DOHH2 (cell line): ENCODE data around the gene GLOD5.

Experiments used
- H3F3A ChIP-seq: fragments of 200-600 bp; sonication (generic), shearing (Covaris generic); 2 replicates; pipeline ENCODE4 v1.6.0; 2016; ENCODE audit warnings: antibody characterized with exemption, mild to moderate bottlenecking; ENCODE audit not compliant: control insufficient read depth, insufficient read depth
- H3K27ac ChIP-seq: fragments of 200-600 bp; sonication (generic); 2 replicates; pipeline ENCODE4 v1.5.1; 2014; ENCODE audit warnings: low read depth, mild to moderate bottlenecking, low read length, moderate library complexity
- H3K27me3 ChIP-seq: fragments of 200-600 bp; sonication (generic); 2 replicates; pipeline ENCODE4 v1.6.1; 2014; ENCODE audit warnings: mild to moderate bottlenecking, low read length, mixed read lengths; ENCODE audit not compliant: control insufficient read depth
- H3K36me3 ChIP-seq: fragments of 200-600 bp; sonication (generic); 2 replicates; pipeline ENCODE4 v1.6.1; 2014; ENCODE audit warnings: mild to moderate bottlenecking, low read length, moderate library complexity, mixed read lengths; ENCODE audit not compliant: control insufficient read depth
- H3K4me1 ChIP-seq: fragments of 200-600 bp; sonication (generic); 2 replicates; pipeline ENCODE4 v1.6.1; 2014; ENCODE audit warnings: mild to moderate bottlenecking, low read length, mixed read lengths; ENCODE audit not compliant: control insufficient read depth
- H3K4me2 ChIP-seq: fragments of 200-600 bp; sonication (generic); 2 replicates; pipeline ENCODE4 v1.6.0; 2014; ENCODE audit warnings: mild to moderate bottlenecking, low read length, moderate library complexity
- H3K4me3 ChIP-seq: fragments of 200-600 bp; sonication (generic); 2 replicates; pipeline ENCODE4 v1.5.1; 2014; ENCODE audit warnings: mild to moderate bottlenecking, low read length, mixed read lengths
- H3K79me2 ChIP-seq: fragments of 200-600 bp; sonication (generic); 2 replicates; pipeline ENCODE4 v1.6.1; 2014; ENCODE audit warnings: mild to moderate bottlenecking, low read length, mixed read lengths; ENCODE audit not compliant: control insufficient read depth
- H3K9me2 ChIP-seq: fragments of 200-600 bp; sonication (generic); replicated peaks from 2 replicates; pipeline ENCODE4 v1.6.1; 2014; ENCODE audit warnings: mild to moderate bottlenecking, low read length, mixed read lengths; ENCODE audit not compliant: control insufficient read depth
- H3K9me3 ChIP-seq: fragments of 200-600 bp; sonication (generic); 2 replicates; pipeline ENCODE4 v1.6.1; 2014; ENCODE audit warnings: antibody characterized with exemption, low read length, mixed read lengths; ENCODE audit not compliant: control insufficient read depth, insufficient read depth
- H4K20me1 ChIP-seq: fragments of 200-600 bp; sonication (generic); 2 replicates; pipeline ENCODE4 v1.6.0; 2014; ENCODE audit warnings: low read depth, mild to moderate bottlenecking, antibody characterized with exemption, low read length, moderate library complexity; ENCODE audit not compliant: control insufficient read depth, insufficient read depth
- EZH2phosphoT487 ChIP-seq: fragments of 200-600 bp; sonication (generic); IDR thresholded peaks from 2 replicates; pipeline ENCODE4 v1.6.1; 2017; ENCODE audit warnings: borderline replicate concordance, mild to moderate bottlenecking, antibody characterized with exemption, low read length, moderate library complexity, mixed read lengths
- TF ChIP-seq, protein P1 (sequence below): fragments of 200-600 bp; sonication (generic); IDR thresholded peaks from one replicate; pipeline ENCODE4 v1.5.1; 2014; ENCODE audit warnings: antibody characterized with exemption, mild to moderate bottlenecking, low read depth, low read length; ENCODE audit not compliant: poor library complexity, severe bottlenecking

The GLOD5 gene

DNA sequence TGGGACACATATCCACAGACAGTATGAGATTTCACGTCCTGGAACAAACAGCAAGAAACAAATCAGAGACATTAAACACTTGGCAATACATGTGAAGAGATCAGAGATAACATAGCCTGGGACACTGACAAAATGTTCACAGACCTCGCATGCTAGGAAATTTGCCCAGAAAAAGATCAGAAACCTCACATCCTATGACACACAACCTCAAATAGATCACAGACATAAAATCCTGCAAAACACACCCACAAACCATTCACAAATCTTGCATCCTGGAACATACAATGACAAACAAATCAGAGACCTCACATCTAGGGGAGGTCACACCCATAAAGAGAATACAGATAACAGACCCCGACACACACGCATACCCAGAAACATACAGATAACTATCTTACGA, 47.0 kb upstream of the GLOD5 start:
- Histone ChIP-seq H3K9me3 (no peaks in the 10 kb centered on the region), H3F3A (no peaks in the 10 kb centered on the region; the same call in 1 of the 2 replicates)

DNA sequence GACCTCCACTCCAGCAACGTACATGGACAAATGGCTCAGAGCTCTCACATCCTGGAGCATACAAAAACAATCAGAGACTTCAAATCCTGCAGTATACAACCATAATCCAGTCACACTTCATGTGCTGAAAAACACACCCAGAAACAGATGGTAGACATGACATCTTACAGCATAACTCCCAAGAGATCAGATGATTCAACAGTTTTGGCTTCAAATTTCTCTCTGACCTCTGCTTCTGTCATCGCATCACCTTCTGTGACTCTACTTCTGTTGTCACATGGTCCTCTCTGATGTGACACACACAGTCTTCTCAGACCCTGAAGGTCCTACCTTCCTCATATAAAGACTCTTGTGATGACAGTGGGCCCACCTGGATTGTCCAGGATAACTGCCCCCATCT, 46.5 kb upstream of the GLOD5 start:
- Histone ChIP-seq H3K4me3 (no peak overlapping the region), H3K4me1 (no peaks in the 10 kb centered on the region), H3K4me2 (no peak overlapping the region), H4K20me1 (no peaks in the 10 kb centered on the region), H3K79me2 (no peaks in the 10 kb centered on the region), H3K36me3 (no peaks in the 10 kb centered on the region), H3K27ac (no peak overlapping the region), H3K9me3 (no peaks in the 10 kb centered on the region), H3K27me3 (no peaks in the 10 kb centered on the region), H3K9me2 (no peaks in the 10 kb centered on the region), H3F3A (no peaks in the 10 kb centered on the region; the same call in 1 of the 2 replicates)
- no peak for TF ChIP-seq EZH2phosphoT487
- TF ChIP-seq, protein P1, sequence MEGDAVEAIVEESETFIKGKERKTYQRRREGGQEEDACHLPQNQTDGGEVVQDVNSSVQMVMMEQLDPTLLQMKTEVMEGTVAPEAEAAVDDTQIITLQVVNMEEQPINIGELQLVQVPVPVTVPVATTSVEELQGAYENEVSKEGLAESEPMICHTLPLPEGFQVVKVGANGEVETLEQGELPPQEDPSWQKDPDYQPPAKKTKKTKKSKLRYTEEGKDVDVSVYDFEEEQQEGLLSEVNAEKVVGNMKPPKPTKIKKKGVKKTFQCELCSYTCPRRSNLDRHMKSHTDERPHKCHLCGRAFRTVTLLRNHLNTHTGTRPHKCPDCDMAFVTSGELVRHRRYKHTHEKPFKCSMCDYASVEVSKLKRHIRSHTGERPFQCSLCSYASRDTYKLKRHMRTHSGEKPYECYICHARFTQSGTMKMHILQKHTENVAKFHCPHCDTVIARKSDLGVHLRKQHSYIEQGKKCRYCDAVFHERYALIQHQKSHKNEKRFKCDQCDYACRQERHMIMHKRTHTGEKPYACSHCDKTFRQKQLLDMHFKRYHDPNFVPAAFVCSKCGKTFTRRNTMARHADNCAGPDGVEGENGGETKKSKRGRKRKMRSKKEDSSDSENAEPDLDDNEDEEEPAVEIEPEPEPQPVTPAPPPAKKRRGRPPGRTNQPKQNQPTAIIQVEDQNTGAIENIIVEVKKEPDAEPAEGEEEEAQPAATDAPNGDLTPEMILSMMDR, result no peak

More for the DNA sequence above, 47.0 kb upstream of the GLOD5 start:
- no peak for TF ChIP-seq EZH2phosphoT487
- TF ChIP-seq, protein P1, result no peak
- Histone ChIP-seq H3K36me3 (no peaks in the 10 kb centered on the region), H3K79me2 (no peaks in the 10 kb centered on the region), H3K27ac (no peak overlapping the region), H3K9me2 (no peaks in the 10 kb centered on the region), H3K4me2 (no peak overlapping the region), H3K27me3 (no peaks in the 10 kb centered on the region), H4K20me1 (no peaks in the 10 kb centered on the region), H3K4me1 (no peaks in the 10 kb centered on the region), H3K4me3 (no peak overlapping the region)

DNA sequence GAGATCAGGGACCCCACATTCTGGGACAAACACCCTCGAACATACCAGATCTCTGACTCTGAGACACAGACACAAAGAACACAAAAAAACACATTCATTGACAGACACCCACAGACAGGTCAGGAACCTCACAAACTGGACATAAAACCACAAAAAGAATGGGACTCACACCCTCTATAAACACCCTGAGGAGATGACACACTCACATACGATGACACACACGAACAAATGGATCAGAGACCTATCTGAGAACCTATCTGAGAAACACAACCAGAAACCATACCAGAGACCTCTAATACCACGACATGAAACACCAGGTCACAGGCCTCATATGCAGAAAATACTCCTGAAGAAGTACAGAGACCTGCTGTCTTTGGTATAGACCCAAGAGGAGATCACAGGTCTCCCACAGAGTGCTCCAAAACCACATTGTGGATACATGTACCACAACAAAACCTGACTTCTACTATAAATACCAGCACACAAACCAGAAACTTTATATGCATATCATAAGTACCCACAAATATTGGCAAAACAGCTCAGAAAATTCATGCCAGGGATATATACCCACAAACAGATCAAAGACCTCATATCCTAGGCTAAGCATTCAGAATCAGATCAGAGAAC, 45.6 kb upstream of the GLOD5 start:
- no peaks in the 10 kb centered on the region for H3K36me3 ChIP-seq
- no peak for TF ChIP-seq EZH2phosphoT487
- TF ChIP-seq, protein P1, result no peak
- no peaks in the 10 kb centered on the region for H4K20me1 ChIP-seq
- H3F3A ChIP-seq, result no peaks in the 10 kb centered on the region
- no peak overlapping the region for H3K27ac ChIP-seq
- no peaks in the 10 kb centered on the region for H3K9me3 ChIP-seq
- H3K4me3 ChIP-seq, result no peak overlapping the region
- no peaks in the 10 kb centered on the region for H3K27me3 ChIP-seq
- no peak overlapping the region for H3K4me2 ChIP-seq
- no peaks in the 10 kb centered on the region for H3K79me2 ChIP-seq
- no peaks in the 10 kb centered on the region for H3K9me2 ChIP-seq
- no peaks in the 10 kb centered on the region for H3K4me1 ChIP-seq
